GM04503 (cell line): ENCODE results near the gene LYZL1.
A peak's percentile ranks its signal among the peaks of the same experiment; 100 is the strongest.
"Not testable (repeated sequence)": the region's sequence is repeated elsewhere in the genome, so short reads cannot be mapped to it uniquely, and the experiment has no call there.

Experiments used
- DNase-seq: peaks from one replicate; pipeline ENCODE4 v3.0.0-alpha.2; 2012; ENCODE audit warnings: low read depth

The LYZL1 gene

DNA sequence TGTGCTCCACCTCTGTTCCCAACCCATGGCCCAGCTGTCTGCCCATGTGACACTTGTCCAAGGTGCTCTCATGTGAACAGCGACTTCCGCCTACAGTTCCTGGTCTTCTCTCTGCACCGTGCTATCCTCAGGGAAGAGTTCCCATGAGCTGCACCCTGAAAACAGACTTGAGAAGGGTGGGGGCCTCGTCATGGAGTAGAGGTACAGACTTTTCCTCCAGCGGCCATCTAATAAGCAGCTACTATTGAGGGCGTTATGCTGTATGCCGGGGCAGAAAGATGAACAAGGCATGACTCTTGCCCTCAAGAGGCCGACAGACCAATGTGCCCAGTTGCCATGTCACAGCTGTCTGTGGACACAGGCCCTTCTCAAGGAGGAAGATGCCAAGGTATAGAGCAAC is 25.4 kb upstream of the LYZL1 start:
- DNase-seq = no peak

DNA sequence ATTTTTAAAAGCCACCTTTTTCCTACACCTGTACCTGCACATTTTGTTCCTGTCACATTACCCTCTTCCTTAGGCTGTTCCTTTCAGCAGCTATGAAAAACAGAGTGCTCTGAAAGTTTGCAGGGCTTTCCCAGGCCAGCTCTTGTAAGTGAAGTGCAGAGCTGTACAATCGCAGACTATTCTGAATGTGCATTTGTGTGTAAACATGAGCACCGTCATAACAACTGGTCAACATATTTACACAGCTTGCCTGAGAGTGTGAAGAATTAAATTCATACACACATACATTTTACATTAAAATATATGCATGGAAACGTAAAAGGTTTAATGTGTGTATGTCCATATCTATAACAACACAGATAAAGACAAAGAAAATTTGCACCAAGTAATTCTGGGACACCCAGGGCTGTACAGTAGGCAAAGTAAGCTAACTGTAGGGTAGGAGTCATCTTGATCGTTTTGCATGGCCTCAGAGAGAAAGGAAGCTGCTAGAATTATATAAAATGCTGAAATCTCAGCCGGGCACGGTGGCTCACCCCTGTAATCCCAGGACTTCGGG is 23.6 kb upstream of the LYZL1 start:
- DNase-seq = no peak

DNA sequence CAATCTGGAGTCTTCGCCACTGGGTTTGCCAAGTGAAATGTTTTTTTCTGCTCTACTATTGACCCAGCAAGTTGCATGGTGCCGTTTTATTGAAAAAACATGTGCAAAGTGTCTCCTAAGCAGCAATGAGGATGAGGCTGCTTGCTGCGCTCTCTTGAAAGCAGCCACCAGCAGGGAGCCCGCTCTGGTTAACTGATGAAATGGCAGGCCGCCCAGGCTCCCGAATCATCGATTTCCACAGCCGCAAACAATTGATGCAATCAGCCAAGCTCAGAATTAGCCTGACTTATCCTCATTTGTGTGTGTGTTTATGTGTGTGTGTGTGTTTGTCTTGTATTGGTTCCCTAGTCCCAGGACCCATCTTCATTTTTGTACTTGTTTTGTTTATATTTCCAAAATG is 22.2 kb upstream of the LYZL1 start:
- no peak for DNase-seq

- no peak for DNase-seq
Measured at GRCh38 chr10:29268011-29268410, 20.9 kb upstream of the LYZL1 start.

DNA sequence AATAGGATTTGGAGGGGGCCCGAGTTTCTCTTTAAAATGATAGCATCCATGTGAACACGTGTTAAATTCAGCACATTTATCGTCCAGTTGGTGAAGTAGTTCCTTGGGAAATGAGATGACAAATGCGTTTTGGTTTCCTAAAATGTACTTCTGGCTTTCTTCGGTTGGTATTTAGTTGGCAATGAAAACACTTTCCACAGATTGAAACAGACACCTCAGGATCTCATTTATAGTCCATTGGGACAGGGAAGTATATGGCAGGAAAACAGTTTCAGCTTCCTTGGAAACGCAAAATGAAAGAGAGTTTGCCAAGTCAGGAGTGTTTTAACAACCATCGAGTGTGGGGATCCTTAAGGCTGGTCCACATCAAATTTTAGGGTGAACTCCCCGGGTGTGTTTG is 19.4 kb upstream of the LYZL1 start:
- no peak for DNase-seq

- DNase-seq = no peak
Measured at GRCh38 chr10:29270883-29271282, 18.0 kb upstream of the LYZL1 start.

DNA sequence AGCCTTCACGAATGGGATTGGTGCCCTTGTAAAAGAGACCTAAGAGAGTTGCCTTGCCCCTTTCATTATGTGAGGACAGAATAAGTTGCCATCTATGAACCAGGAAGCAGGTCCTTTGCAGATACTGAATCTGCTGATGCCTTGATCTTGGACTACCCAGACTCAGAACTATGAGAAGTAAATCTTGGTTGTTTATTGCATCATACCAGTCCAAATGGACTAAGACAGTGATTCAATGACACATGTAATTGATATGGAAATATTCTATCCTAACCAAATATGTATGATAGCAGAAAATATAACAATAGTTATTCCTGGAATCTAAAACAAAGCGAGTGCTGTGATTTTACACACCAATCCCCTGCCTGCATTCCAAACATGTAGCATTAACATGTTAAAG is 17.0 kb upstream of the LYZL1 start:
- no peak for DNase-seq

GRCh38 chr10:29273478-29273877 is 15.4 kb upstream of the LYZL1 start:
- no peak for DNase-seq

DNA sequence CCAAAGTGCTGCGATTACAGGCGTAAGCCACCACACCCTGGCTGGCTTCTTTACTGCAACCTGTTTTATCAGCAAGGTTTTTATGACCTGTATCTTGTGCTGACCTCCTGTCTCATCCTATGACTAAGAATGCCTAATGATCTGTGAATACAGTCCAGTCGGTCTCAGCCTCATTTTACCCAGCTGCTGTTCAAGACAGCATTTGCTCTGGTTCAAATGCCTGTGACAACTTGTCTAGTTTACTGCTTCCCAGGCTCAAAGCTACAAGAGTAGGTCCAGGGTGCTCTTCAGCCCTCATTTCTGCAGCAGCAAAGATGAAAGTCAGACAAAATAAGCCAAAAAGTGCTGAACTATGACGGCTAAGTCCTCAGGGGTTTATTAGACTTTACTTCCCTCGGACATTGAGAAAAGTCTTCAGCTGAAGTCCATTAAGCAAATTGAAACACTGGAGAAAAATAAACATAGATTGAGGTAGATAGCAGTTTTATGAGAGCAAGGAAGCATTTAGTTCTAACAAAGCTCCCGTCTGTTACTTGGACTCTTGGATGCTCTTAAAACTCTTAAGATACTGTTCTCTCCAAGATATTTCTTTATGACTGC is 12.5 kb upstream of the LYZL1 start:
- no peak for DNase-seq

GRCh38 chr10:29277296-29277695 is 11.6 kb upstream of the LYZL1 start:
- no peak for DNase-seq

GRCh38 chr10:29279779-29280487 is 8.9 kb upstream of the LYZL1 start:
- no peak for DNase-seq

GRCh38 chr10:29280488-29280840 is 8.4 kb upstream of the LYZL1 start:
- DNase-seq = no peak

DNA sequence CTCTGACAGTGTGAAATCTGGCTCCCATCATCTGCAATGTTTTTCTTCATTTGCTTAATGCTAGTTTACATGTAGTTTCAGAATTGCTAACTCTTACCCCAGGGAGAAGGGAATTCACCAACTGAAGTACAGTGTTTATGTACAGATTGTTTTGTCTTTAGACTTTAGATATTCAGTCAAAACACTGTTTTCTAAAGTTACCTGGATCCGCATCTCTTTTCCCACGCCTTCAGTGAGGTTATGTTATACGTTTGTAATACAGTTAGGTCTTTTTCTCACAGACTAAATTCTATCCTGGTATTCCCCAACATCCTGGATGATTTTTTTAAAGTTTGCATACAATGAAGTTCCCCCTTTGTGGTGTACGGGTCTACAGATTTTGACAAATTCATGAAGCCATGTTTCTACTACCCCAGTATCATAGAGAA is 3.2 kb upstream of the LYZL1 start:
- no peak for DNase-seq

- DNase-seq = no peak
Measured at GRCh38 chr10:29287635-29288034, 1.2 kb upstream of the LYZL1 start.

GRCh38 chr10:29291561-29291960 is 2.7 kb downstream of the LYZL1 start:
- not testable (repeated sequence) for DNase-seq

DNA sequence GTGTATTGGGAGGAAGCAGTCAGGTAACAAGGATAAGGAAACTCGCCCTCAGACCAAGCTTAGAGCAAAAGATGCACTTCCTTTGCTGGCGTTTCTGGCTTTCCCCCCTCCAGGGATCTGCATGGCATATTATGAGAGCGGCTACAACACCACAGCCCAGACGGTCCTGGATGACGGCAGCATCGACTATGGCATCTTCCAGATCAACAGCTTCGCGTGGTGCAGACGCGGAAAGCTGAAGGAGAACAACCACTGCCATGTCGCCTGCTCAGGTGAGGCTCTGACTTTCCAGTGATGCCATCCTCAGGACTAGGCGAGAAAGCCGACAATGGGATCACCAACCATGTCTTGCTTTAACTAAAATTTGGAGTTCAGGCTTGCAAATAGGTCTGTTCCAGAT is 3.5 kb downstream of the LYZL1 start:
- not testable (repeated sequence) for DNase-seq

GRCh38 chr10:29295813-29296212 is 6.9 kb downstream of the LYZL1 start:
- DNase-seq = no peak

- DNase-seq = no peak
Measured at GRCh38 chr10:29297678-29298077, 8.8 kb downstream of the LYZL1 start.

DNA sequence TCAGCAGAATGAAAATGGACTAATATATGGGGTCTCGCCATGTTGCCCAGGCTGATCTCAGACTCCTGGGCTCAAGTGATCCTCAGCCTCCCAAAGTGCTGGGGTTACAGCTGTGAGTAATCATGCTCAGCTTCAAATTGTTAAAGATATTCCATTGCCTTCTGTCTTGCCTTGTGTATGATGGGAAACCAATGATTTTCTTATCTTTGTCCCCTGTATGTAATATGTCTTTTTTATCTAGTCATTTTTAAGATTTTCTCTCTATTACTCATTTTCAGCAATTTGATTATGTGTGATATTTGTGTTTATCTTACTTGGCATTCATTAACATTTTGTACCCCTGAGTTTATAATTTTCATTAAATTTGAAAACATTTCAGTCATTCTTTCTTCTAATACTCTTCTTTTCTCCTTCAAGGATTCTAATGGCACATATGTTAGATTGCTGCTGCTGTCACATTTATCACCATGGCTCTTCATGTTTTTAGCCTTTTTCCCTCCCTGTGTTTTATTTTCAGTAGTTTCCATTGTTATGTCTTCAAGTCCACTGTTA is 12.6 kb downstream of the LYZL1 start:
- DNase-seq = no peak

GRCh38 chr10:29302499-29302898 is 13.6 kb downstream of the LYZL1 start:
- DNase-seq = no peak

- peak; percentile 16 for DNase-seq
Measured at GRCh38 chr10:29304264-29304994, 15.6 kb downstream of the LYZL1 start.

- no peak for DNase-seq
Measured at GRCh38 chr10:29304995-29305335, 16.1 kb downstream of the LYZL1 start.

DNA sequence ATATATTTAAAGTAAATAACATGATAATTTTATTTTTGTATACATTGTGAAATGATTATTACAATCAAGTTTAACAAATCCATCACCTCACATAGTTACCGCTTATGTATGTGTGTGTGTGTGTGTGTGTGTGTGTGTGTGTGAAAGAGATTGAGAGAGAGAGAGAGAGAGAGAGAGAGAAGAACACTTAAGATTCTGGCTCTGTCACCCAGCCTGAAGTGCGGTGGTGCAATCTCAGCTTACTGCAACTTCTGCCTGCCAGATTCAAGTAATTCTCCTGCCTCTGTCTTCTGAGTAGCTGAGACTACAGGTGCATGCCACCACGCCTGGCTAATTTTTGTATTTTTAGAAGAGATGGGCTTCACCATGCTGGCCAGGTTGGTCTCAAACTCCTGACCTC is 17.8 kb downstream of the LYZL1 start:
- no peak for DNase-seq
